Prostate gland (tissue), 2 donors: ENCODE results near the gene RABGGTA.
A peak's percentile ranks its signal among the peaks of the same experiment; 100 is the strongest.

Experiments
- CTCF ChIP-seq, 4 experiments: fragments of 200-600 bp in 2 of 4; fragments of 450-650 bp in 2 of 4; sonication (generic) in 2 of 4; IDR thresholded peaks; 1 replicate in 3 of 4; 2 replicates in 1 of 4; pipeline ENCODE4 v1.5.1; 2016 to 2019; ENCODE audit warnings: antibody characterized with exemption in 4 of 4, mild to moderate bottlenecking in 2 of 4, moderate library complexity in 2 of 4
- POLR2AphosphoS5 ChIP-seq: sonication (generic); formaldehyde crosslinking; IDR thresholded peaks from one replicate; pipeline ENCODE4 v1.6.1; 2017; ENCODE audit warnings: antibody characterized with exemption

GRCh38 chr14:24309538-24310264 is 38.3 kb upstream of the RABGGTA start, which contains the start of gene LTB4R2:
- TF ChIP-seq POLR2AphosphoS5 (no peak), CTCF (IDR thresholded peaks at IDR 0.05) (peak in 2 of 4 experiments; percentile 13 to 22)
